Esophagus squamous epithelium (tissue), 5 donors: ENCODE data around the gene UNC79. TPM values are rescaled to one million over a fixed set of nuclear protein-coding genes. Genes with fewer than 3 reads are reported as not detected.

Experiments
- DNase-seq: peaks from one replicate; lab custom pipeline; 2025; lab: John Stamatoyannopoulos, UW
- H3K27ac ChIP-seq, 4 donors: fragments of 200-600 bp; sonication (generic); one replicate each; pipeline ENCODE4 v1.5.1; 2016 to 2019; ENCODE audit warnings: mild to moderate bottlenecking in 1 of 4
- H3K27me3 ChIP-seq, 4 donors: fragments of 200-600 bp; sonication (generic); 1 replicate in 3 of 4; 2 replicates in 1 of 4; pipeline versions ENCODE4 v1.5.1 to v1.6.0; 2017 to 2021; ENCODE audit warnings: antibody characterized with exemption in 1 of 4
- H3K36me3 ChIP-seq, 3 donors: fragments of 200-600 bp; sonication (generic); one replicate each; pipeline ENCODE4 v1.5.1; 2016 to 2019
- H3K4me1 ChIP-seq, 3 donors: fragments of 200-600 bp; sonication (generic); one replicate each; pipeline ENCODE4 v1.5.1; 2017 to 2019
- H3K4me3 ChIP-seq, 4 donors: fragments of 200-600 bp; sonication (generic); 1 replicate in 3 of 4; 2 replicates in 1 of 4; pipeline ENCODE4 v1.5.1; 2016 to 2019; ENCODE audit warnings: mild to moderate bottlenecking in 2 of 4, moderate library complexity in 1 of 4
- H3K9me3 ChIP-seq, 3 donors: fragments of 200-600 bp; sonication (generic); one replicate each; pipeline ENCODE4 v1.5.1; 2016 to 2019
- CTCF ChIP-seq, 6 experiments: fragments of 450-650 bp in 4 of 6; fragments of 200-600 bp in 2 of 6; sonication (generic) in 2 of 6; IDR thresholded peaks; one replicate each; pipeline ENCODE4 v1.5.1; 2016 to 2019; ENCODE audit warnings: antibody characterized with exemption in 6 of 6, mild to moderate bottlenecking in 4 of 6, moderate library complexity in 4 of 6
- POLR2A ChIP-seq, 4 donors: fragments of 450-650 bp; IDR thresholded peaks; one replicate each; pipeline ENCODE4 v1.6.1; 2017; ENCODE audit warnings: antibody characterized with exemption in 4 of 4, mild to moderate bottlenecking in 4 of 4, moderate library complexity in 3 of 4
- WGBS, 2 donors: methylation state at CpG; one replicate each; pipeline ENCODE4 v1.1.5; 2018; 5-methylcytosine and 5-hydroxymethylcytosine counted together
- intact Hi-C: fragments of 100-400 bp; cut with DNase I; formaldehyde crosslinking; loops from one replicate; pipeline ENCODE4 v1.15.0; 2022
- total RNA-seq, 4 donors: library from RNA; depleted of rRNA; stranded (reverse); fragments of >200 nt; gene quantifications; one replicate each; pipeline ENCODE4 v1.1.0, GENCODE V29; 2016
- donor health status: DM: yes; HTN: yes; CAD: no.

UNC79 gene
- total RNA-seq, 4 donors from 2014 or later, result under 0.01 TPM; not detected in 3

GRCh38 chr14:93582516-93582915, 151.8 kb downstream of the UNC79 start:
- no peaks in the 10 kb centered on the region for H3K4me1 ChIP-seq
- 64 to 80% methylated on average over 1 to 7 of the region's 10 CpGs for WGBS, 2 donors
- TF ChIP-seq CTCF (IDR thresholded peaks at IDR 0.05) (no peak), POLR2A (IDR thresholded peaks at IDR 0.05) (no peak)
- intact Hi-C loops, result no loop called here
- no peak for DNase-seq
- H3K9me3 ChIP-seq, result no peaks in the 10 kb centered on the region
- H3K4me3 ChIP-seq, result no peak overlapping the region
- H3K27me3 ChIP-seq, result no peaks in the 10 kb centered on the region
- no peak overlapping the region for H3K27ac ChIP-seq
- H3K36me3 ChIP-seq, result no peaks in the 10 kb centered on the region

GRCh38 chr14:93587330-93587729, 156.6 kb downstream of the UNC79 start:
- TF ChIP-seq CTCF (IDR thresholded peaks at IDR 0.05), result no peak
- no peak for TF ChIP-seq POLR2A (IDR thresholded peaks at IDR 0.05)
- no peaks in the 10 kb centered on the region for H3K4me1 ChIP-seq
- no peak overlapping the region for H3K27ac ChIP-seq
- intact Hi-C loops, result no loop called here
- WGBS, 2 donors, result 75 to 82% methylated on average over 3 of the region's 3 CpGs
- H3K27me3 ChIP-seq, result no peaks in the 10 kb centered on the region
- H3K4me3 ChIP-seq, result no peak overlapping the region
- H3K9me3 ChIP-seq, result no peaks in the 10 kb centered on the region
- no peaks in the 10 kb centered on the region for H3K36me3 ChIP-seq
- no peak for DNase-seq

DNA sequence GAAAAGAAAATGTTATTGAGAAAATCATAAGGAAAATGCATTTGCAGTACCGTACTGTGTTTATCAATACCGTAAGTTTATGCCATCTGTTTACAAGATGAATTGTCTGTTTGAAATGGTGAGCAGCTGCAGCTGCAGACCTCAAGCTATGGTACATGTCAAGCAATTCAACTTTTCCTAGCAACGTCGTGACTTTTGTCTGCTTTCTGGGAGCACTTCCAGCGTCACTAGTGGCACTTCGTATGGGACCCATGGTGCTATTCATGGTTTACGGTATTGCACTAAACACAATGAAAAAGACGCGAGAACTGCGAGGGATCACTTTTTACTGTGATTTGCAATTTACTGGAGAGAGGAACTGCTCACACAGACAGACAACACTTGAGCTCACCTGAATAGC, 160.8 kb downstream of the UNC79 start:
- Histone ChIP-seq H3K27ac (no peak overlapping the region), H3K36me3 (no peaks in the 10 kb centered on the region), H3K4me3 (no peak overlapping the region), H3K27me3 (peaks cover 0 to 31% (median 0%) of the 10 kb centered on the region in 4 donors), H3K4me1 (no peaks in the 10 kb centered on the region), H3K9me3 (no peaks in the 10 kb centered on the region)
- intact Hi-C loops, result no loop called here
- TF ChIP-seq CTCF (IDR thresholded peaks at IDR 0.05) (no peak), POLR2A (IDR thresholded peaks at IDR 0.05) (no peak)
- 66 to 70% methylated on average over 10 of the region's 10 CpGs for WGBS, 2 donors
- DNase-seq, result no peak

- H3K9me3 ChIP-seq, result no peaks in the 10 kb centered on the region
- WGBS, 2 donors, result 23 to 25% methylated on average over 3 of the region's 3 CpGs
- DNase-seq, result no peak
- H3K27ac ChIP-seq, result no peak overlapping the region
- H3K4me3 ChIP-seq, result no peak overlapping the region
- H3K36me3 ChIP-seq, result no peaks in the 10 kb centered on the region
- intact Hi-C loops, result no loop called here
- TF ChIP-seq CTCF (IDR thresholded peaks at IDR 0.05) (no peak), POLR2A (IDR thresholded peaks at IDR 0.05) (no peak)
- peaks cover 0 to 31% (median 0%) of the 10 kb centered on the region in 4 donors for H3K27me3 ChIP-seq
- H3K4me1 ChIP-seq, result no peaks in the 10 kb centered on the region
Observed at GRCh38 chr14:93592786-93593185, 162.0 kb downstream of the UNC79 start.

- TF ChIP-seq POLR2A (IDR thresholded peaks at IDR 0.05) (no peak), CTCF (IDR thresholded peaks at IDR 0.05) (no peak)
- peaks cover 0 to 4% (median 0%) of the 10 kb centered on the region in 4 donors for H3K27me3 ChIP-seq
- no peaks in the 10 kb centered on the region for H3K4me1 ChIP-seq
- no peak overlapping the region for H3K4me3 ChIP-seq
- H3K9me3 ChIP-seq, result peaks cover 0 to 4% (median 0%) of the 10 kb centered on the region in 3 donors
- intact Hi-C loops, result no loop called here
- no peak overlapping the region for H3K27ac ChIP-seq
- DNase-seq, result no peak
- no peaks in the 10 kb centered on the region for H3K36me3 ChIP-seq
Observed at GRCh38 chr14:93606091-93606490, 175.4 kb downstream of the UNC79 start.
